DMS53 treated with DMSO at 0.1 percent for 48 hours (cell line): ENCODE measurements around the gene USP15.
"Not testable (repeated sequence)": the region's sequence is repeated elsewhere in the genome, so short reads cannot be mapped to it uniquely, and the experiment has no call there.

Experiments used
- DNase-seq: peaks from one replicate; lab custom pipeline; 2025; ENCODE audit not compliant: unreplicated experiment; lab: John Stamatoyannopoulos, UW

The USP15 gene

DNA sequence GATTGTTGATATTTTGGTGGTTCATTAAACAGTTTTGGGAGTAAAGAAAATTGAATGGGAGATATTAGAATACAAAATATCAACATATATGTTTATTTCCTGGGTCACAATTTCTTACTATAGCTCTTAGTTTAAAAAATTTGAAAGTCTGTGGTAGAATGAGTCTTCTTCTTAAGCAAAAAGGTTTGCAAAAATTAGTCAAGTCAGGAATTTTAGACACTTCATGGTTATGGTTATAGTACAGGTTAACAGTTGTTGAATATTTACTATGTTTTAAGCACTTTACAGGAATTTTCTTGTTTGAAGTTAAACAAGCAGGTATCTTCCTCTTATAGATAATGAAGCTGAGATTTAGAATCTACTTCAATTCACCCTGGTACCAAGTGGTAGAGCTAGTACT lies 56.8 kb downstream of the USP15 start:
- DNase-seq = no peak

DNA sequence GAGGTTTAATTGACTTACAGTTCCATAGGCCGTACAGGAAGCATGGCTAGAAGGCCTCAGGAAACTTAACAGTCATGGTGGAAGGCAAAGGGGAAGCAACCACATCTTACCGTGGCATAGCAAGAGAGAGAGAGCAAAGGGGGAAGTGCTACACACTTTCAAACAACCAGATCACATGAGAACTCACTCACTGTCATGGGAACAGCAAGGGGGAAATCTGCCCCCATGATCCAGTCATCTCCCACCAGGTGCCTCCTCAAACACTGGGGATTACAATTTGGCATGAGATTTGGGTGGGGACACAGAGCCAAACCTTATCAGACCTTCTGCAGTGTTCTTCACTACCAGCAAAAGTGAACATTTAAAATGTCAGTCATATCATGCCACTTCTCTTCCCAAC lies 58.9 kb downstream of the USP15 start:
- no peak for DNase-seq

DNA sequence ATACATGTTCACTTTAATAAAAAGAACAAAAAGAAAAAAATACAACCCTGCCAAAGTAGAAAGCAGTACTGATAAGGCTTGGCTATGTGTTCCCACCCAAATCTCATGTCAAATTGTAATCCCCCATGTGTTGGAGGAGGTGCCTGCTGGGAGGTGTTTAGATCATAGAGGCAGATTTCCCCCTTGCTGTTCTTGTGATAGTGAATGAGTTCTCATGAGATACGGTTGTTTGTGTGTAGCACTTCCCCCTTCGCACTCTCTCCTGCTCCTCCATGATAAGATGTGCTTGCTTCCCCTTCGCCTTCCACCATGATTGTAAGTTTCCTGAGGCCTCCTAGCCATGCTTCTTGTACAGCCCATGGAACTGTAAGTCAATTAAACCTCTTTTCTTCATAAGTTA lies 59.9 kb downstream of the USP15 start:
- DNase-seq = no peak

DNA sequence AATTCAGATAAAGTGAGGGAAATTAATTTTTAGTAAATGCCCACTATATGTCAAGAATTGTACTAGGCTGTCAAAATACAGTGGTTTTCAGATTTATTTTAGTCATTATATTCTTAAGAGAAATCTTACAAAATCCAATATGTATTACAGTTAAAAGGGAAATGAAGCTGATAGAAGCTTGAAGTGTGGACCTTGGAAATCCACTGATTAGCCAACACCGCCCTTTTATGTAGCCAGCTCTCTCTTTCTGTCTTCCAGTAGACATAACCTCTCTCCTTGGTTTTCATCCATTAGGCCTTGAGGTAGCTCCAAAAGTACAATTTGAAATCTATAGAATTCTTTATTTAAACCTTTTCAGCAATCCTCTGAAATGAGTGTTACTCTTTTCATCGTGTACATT lies 63.2 kb downstream of the USP15 start:
- no peak for DNase-seq

DNA sequence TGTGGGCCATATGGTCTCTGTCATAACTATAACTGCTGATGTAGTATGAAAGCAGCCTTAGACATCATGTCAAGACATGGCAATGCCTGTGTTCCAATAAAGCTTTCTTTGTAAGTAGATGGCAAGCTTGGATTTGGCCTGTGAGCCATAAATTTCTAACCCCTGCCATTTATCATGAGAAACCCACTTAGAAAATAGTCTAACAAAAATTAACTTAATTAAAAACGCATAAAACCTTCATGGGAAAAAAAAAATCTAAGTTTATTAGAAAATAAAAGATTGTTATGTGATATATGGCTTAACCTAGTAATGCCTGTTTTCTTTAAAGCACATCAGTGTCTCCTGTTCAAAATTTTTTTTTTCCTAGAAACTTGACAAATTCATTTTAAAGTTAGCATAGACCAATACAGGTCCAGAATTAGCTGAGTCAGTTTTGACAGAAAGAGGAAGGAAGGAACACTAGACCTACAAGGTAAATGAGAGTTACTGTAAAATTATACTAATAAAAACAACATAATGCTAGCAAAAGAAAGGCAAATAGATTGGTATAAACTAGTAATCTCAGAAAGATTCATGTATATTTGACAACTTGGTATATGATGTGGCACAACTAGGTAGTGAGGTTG lies 68.2 kb downstream of the USP15 start:
- DNase-seq = no peak

DNA sequence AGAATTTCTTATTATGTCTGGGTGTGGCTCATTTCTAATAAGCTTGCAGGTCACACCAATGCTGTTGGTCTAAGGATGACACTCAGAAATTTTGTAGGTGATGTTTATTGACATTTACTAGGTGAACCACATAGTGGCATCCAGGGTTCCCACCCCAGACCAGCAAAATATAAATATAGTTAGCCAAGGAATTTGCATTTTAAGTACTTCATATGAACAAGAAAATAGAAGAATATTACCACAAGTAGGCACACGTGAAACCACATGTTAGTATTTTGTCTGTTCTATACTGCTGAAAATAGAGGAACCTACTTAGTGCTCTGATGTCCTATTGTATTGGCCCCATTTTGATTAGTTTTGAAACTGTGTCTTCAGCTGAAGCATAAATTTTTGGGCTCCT lies 71.1 kb downstream of the USP15 start:
- DNase-seq = no peak

DNA sequence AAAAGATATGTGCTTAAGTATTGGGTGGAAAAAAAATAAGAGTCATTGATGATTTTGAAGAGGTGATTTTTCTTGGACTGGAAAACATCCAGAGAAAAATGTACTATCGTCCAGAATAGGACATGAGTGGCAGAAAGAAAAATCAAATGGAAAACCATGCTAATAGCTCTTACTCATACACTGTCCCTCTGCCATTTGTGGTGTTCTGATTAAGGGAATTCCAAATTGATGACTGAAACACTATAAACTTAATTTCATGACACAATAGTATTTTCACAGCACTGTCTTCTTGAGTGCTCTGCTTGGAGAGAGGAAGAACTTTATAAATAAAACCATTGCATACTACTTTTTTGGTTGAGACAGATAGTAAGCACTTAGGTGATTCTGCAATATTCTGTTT lies 72.4 kb downstream of the USP15 start:
- no peak for DNase-seq

DNA sequence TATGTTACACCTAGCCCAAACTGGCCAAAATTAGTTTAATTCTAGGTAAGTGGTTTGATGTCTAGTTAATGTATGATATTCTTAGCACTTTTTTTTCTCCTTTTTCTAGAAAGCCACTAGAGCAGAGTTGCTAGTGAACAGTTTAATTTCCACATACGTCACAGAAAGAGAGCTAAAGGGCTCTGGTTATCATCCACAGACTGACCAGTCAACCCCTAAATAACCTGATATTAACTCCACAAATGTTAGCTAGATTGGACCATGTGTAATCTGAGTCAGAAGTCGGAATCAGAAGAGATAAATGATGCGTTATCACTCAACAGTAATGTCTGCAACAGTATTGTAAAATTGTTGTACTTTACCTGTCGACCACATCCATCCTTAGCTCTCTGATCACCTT lies 74.9 kb downstream of the USP15 start:
- no peak for DNase-seq

DNA sequence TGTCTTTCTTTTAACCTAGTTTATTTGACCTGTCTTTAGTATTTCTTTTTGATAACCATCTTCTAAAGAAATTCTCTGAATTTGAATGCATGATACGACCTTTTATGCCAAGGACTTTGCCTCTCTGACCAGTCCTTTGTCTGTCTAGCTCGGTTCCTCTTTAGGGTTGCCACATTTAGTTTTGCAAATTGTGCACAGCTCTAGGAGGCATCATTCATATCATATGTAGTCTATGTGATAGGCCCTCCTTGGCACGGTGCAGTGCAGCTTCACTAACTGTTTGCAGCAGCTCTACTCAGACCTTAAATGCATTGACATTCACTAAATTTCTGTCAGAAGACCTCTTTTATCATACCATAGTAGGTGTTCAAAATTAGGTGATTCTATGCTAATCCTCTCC lies 75.6 kb downstream of the USP15 start:
- DNase-seq = no peak

DNA sequence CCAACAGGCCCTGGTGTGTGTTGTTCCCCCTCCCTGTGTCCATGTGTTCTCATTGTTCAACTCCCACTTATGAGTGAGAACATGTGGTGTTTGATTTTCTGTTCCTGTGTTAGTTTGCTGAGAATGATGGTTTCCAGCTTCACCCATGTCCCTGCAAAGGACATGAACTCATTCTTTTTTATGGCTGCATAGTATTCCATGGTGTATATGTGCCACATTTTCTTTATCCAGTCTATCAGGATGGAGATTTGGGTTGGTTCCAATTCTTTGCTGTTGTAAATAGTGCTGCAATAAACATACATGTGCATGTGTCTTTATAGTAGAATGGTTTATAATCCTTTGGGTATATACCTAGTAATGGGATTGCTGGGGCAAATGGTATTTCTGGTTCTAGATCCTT lies 77.4 kb downstream of the USP15 start:
- not testable (repeated sequence) for DNase-seq

DNA sequence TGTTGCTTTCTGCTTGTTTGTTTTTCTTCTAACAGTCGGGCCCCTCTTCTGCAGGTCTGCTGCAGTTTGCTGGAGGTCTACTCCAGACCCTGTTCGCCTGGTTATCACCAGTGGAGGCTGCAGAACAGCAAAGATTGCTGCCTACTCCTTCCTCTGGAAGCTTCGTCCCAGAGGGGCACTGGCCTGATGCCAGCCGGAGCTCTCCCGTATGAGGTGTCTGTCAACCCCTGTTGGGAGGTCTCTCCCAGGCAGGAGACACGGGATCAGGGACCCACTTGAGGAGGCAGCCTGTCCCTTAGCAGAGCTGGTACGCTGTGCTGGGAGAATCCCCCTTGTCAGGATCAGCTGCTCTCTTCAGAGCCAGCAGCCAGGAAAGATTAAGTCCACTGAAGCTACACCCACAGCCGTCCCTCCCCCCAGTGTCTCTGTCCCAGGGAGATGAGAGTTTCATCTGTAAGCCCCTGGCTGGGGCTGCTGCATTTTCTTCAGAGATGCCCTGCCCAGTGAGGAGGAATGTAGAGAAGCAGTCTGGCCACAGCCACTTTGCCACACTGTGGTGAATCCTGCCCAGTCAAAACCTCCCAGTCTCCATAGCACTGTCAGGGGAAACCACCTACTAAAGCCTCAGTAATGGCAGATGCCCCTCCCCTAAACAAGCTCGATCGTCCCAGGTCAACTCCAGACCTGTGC lies 82.6 kb downstream of the USP15 start:
- DNase-seq = not testable (repeated sequence)

DNA sequence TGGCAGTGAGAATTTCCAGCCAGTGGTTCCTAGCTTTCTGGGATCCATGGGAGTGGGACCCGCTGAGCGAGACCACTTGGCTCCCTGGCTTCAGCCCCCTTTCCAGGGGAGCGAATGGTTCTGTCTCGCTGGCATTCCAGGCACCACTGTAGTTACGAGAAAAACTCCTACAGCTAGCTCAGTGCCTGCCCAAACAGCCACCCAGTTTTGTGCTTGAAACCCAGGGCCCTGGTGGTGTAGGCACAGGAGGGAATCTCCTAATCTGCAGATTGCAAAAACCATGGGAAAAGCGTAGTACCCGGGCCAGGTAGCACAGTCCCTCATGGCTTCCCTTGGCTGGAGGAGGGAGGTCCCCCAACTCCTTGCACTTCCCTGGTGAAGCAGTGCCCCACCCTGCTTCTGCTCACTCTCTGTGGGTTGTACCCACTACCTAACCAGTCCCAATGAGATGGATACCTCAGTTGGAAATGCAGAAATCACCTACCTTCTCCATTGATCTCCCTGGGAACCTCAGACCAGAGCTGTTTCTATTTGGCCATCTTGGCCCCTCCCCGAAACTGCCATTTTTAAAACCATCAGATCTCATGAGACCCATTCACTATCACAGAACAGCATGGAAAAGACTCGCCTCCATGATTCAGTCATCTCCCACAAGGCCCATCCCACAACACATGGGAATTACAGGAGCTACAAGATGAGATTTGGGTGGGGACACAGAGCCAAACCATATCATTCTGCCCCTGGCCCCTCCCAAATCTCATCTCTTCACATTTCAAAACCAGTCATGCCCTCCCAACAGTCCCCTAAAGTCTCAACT lies 83.3 kb downstream of the USP15 start:
- not testable (repeated sequence) for DNase-seq

DNA sequence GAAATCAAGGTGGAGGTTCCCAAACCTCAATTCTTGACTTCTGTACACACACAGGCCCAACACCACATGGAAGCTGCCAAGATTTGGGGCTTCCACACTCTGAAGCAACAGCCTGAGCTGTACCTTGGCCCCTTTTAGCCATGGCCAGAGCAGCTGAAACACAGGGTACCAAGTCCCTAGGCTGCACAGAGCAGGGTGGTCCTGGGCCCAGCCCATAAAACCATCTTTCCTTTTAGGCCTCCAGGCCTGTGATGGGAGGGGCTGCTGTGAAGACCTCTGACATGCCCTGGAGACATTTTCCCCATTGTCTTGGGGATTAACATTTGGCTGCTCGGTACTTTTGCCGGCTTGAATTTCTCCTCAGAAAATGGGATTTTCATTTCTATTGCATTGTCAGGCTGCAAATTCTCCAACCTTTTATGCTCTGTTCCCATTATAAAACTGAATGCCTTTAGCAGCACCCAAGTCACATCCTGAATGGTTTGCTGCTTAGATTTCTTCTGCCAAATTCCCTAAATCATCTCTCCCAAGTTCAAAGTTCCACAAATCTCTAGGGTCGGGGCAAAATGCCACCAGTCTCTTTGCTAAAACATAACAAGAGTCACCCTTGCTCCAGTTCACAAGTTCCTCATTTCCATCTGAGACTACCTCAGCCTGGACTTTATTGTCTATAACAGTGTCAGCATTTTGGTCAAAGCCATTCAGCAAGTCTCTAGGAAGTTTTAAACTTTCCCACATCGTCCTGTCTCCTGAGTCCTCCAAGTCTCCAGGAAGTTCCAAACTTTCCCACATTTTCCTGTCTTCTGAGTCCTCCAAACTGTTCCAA lies 84.7 kb downstream of the USP15 start:
- not testable (repeated sequence) for DNase-seq

DNA sequence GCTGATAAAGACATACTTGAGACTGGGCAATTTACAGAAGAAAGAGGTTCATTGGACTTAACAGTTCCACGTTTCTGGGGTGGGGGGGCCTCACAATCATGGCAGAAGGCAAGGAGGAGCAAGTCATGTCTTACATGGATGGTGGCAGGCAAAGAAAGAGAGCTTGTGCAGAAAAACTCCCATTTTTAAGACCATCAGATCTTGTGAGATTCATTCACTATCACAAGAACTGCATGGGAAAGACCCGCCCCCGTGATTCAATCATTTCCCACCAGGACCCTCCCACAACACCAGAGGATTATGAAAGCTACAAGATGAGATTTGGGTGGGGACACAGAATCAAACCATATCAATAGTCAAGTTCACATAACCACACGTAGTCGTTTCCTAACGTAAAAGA lies 85.5 kb downstream of the USP15 start:
- no peak for DNase-seq

DNA sequence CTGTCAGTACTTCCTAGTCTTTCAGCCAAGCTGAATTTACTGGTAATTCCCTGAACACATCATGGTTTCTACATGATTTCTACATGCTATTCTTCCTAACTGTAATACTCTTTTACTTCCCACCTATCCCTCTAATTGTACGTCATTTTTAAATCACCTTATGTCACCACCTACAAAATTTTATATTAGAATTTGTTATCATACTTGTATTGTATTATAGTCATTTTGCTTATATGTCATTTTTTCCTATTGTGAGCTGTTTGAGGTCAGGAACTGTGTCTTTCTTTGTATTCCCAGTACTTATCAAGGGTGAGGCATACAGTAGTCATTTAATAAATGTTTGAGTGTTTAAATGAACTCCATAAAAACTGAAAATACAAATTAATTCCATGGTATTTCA lies 86.6 kb downstream of the USP15 start:
- DNase-seq = no peak

DNA sequence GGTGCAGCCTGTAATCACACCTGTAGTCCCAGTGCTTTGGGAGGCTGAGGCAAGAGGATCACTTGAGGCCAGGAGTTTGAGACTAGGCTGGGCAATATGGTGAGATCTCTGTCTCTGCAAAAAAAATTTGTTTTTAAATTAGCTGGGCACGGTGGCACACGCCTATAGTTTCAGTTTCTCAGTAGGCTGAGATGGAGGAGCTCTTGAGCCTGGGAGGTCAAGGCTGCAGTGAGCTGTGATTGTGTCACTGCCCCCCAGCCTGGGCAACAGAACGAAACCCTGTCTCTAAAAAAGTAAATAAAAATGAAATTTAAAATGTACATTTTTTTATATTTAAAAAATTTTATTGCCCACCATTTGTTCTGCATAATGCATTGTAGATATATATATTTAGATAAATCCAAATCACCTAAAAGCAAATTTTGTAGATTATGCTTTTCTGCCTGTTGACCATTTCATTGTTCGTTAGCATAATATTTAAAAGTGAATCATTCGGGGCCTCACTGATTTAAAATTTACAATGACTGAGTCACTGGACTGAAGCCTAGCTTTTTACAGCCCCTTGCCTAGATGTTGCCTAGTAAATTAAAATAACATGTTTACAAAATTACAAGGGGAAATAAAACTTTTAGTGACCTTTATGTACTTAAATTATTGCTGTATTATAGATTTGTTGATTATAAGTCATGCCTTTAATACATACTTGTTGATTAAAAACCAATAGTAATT lies 87.9 kb downstream of the USP15 start:
- no peak for DNase-seq

DNA sequence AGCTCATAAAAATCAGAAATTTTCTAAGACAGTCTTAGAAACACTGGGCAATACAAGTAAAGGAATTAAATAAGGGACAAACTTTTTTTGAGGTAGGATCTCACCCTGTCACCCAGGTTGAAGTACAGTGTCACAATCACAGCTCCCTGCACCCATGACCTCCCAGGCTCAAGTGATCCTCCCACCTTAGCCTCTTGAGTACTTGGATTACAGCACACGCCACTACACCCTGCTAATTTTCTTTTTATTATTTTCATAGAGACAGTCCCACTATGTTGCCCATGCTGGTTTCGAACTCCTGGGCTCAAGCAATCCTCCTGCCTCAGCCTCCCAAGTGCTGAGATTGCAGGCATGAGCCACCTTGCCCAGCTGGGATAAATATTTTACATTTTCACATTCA lies 90.3 kb downstream of the USP15 start:
- DNase-seq = no peak

DNA sequence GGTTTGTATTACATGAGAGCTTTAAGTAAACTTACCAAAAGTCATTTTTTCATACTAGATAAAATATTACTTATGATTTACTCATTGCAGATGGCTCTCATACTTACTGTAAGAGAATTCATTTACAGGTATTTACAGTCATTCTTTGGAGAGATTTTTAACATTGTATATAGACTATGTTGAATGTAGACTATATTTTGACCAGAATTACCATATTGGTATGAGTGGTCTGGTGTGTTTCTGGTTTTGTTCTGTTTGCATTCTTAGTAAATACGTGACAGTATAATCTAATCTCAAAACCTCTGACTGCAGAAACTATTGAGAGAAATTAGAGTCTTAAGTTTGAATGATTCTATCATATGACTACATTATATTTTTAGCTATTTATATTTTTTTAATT lies 91.1 kb downstream of the USP15 start:
- no peak for DNase-seq

DNA sequence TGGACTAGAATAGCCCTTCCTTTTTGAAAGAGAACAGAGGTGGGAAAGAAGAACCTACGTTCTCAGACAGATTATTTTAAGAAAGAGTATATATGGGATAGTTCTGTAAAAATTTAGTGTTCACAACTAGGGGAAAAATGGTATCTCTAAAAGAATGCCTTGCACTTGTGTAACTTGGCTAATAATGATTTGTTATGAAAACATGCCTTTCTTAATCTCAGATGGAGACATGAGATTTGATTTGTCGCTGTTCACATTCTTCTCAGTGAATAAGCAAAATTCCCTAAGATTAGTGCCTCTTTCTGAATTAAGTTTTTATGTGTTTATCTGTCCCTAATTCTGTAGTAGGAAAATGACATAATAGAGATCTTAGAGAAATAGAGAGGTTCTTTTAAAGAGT lies 100.8 kb downstream of the USP15 start:
- no peak for DNase-seq

DNA sequence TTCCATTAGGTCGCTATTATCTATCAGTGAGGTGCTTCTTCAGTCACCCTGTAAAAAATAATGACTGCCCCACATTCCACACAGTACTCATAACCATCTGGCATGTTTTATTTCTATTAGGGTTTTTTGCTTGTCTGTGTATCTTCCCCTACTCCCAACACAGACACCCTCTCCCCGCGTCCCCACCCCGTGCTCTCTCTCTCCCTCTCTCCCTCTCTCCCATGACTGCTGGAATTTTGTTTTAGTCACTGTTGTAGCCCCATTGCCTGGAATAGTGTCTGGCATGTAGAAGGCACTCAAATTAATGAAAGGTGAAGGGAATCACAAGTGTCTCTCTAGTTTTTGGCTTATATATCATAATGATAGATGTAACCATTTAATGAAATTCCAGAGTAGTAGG lies 103.3 kb downstream of the USP15 start:
- no peak for DNase-seq

DNA sequence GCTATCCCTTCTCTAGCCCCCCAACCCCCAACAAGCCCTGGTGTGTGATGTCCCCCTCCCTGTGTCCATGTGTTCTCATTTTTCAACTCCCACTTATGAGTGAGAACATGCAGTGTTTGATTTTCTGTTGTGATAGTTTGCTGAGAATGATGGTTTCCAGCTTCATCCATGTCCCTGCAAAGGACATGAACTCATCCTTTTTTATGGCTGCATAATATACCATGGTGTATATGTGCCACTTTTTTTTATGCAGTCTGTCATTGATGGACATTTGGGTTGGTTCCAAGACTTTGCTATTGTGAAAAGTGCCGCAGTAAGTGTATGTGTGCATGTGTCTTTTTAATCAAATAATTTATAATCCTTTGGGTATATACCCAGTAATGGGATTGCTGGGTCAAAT lies 104.5 kb downstream of the USP15 start:
- not testable (repeated sequence) for DNase-seq
